GM23248 (cell line): Measurements from ENCODE around the gene RNF217. TPM values are rescaled to one million over a fixed set of nuclear protein-coding genes. Genes with fewer than 3 reads are reported as not detected.

Experiments used
- DNase-seq: peaks from one replicate; pipeline ENCODE4 v3.0.0-alpha.2; 2015
- H2AFZ ChIP-seq: fragments of 200-600 bp; sonication (generic); 2 replicates; pipeline ENCODE4 v1.6.1; 2016; ENCODE audit warnings: antibody characterized with exemption
- H3F3A ChIP-seq: fragments of 200-600 bp; sonication (generic); 2 replicates; pipeline ENCODE4 v1.6.1; 2016; ENCODE audit warnings: mild to moderate bottlenecking, antibody characterized with exemption, mixed run types; ENCODE audit not compliant: insufficient read depth
- H3K27ac ChIP-seq: fragments of 200-600 bp; sonication (generic); 2 replicates; pipeline ENCODE4 v1.5.1; 2016; ENCODE audit warnings: mild to moderate bottlenecking
- H3K27me3 ChIP-seq: fragments of 200-600 bp; sonication (generic); replicated peaks from 2 replicates; pipeline ENCODE4 v1.6.1; 2016; ENCODE audit warnings: mild to moderate bottlenecking; ENCODE audit not compliant: insufficient read depth
- H3K36me3 ChIP-seq: fragments of 200-600 bp; sonication (generic); 2 replicates; pipeline ENCODE4 v1.6.1; 2016; ENCODE audit warnings: low read depth, mild to moderate bottlenecking
- H3K4me1 ChIP-seq: fragments of 200-600 bp; sonication (generic); 2 replicates; pipeline ENCODE4 v1.6.1; 2016; ENCODE audit warnings: mild to moderate bottlenecking; ENCODE audit not compliant: insufficient read depth
- H3K4me2 ChIP-seq: fragments of 200-600 bp; sonication (generic); one replicate; pipeline ENCODE4 v1.6.1; 2016; ENCODE audit warnings: mild to moderate bottlenecking; ENCODE audit not compliant: unreplicated experiment
- H3K4me3 ChIP-seq: fragments of 200-600 bp; sonication (generic); 2 replicates; pipeline ENCODE4 v1.5.1; 2016; ENCODE audit warnings: mild to moderate bottlenecking
- H3K79me2 ChIP-seq: fragments of 200-600 bp; sonication (generic); 2 replicates; pipeline ENCODE4 v1.6.1; 2016; ENCODE audit warnings: mild to moderate bottlenecking; ENCODE audit not compliant: insufficient read depth
- H3K9ac ChIP-seq: fragments of 200-600 bp; sonication (generic); 2 replicates; pipeline ENCODE4 v1.6.1; 2016; ENCODE audit warnings: mild to moderate bottlenecking
- H3K9me2 ChIP-seq: fragments of 200-600 bp; sonication (generic); 2 replicates; pipeline ENCODE4 v1.6.1; 2016; ENCODE audit warnings: mixed run types, mild to moderate bottlenecking, moderate library complexity; ENCODE audit not compliant: insufficient read depth
- H3K9me3 ChIP-seq: fragments of 200-600 bp; sonication (generic); one replicate; pipeline ENCODE4 v1.6.1; 2017; ENCODE audit warnings: low read depth
- H4K20me1 ChIP-seq: fragments of 200-600 bp; sonication (generic); 2 replicates; pipeline ENCODE4 v1.6.0; 2016; ENCODE audit not compliant: insufficient read depth
- EZH2 ChIP-seq: fragments of 200-600 bp; sonication (generic); IDR thresholded peaks from 2 replicates; pipeline ENCODE4 v1.6.1; 2018; ENCODE audit warnings: antibody characterized with exemption, mild to moderate bottlenecking; ENCODE audit not compliant: insufficient read depth, poor library complexity, severe bottlenecking
- EZH2phosphoT487 ChIP-seq: fragments of 200-600 bp; sonication (generic); IDR thresholded peaks from 2 replicates; pipeline ENCODE4 v1.6.1; 2018; ENCODE audit warnings: antibody characterized with exemption, moderate library complexity, mild to moderate bottlenecking, low read depth; ENCODE audit not compliant: insufficient read depth
- WGBS, 2 experiments: methylation state at CpG; one replicate each; pipeline ENCODE4 v1.1.6; 2015 to 2017; ENCODE audit warnings: low lambda C conversion rate in 2 of 2, low coverage in 1 of 2; ENCODE audit errors: missing lambda C conversion rate in 2 of 2; 5-methylcytosine and 5-hydroxymethylcytosine counted together
- in situ Hi-C: fragments of 300-500 bp; cut with MboI; formaldehyde crosslinking; loops from 2 replicates; pipeline ENCODE4 v1.15.0; 2020
- polyA plus RNA-seq: library from polyadenylated mRNA; unstranded; fragments of >200 nt; fragmentation: Nextera tagmentation; extraction: Ambion mirVana; gene quantifications from 2 replicates; pipeline ENCODE4 v1.2.1, GENCODE V29; 2016
- total RNA-seq: library from RNA; depleted of rRNA; stranded (reverse); fragments of >200 nt; shearing (Covaris generic); gene quantifications from 2 replicates; pipeline ENCODE4 v1.2.3, GENCODE V29; 2014

Gene RNF217
- total and polyA plus RNA-seq, 2 experiments from 2014 or later = 3.2 to 10.9 TPM

GRCh38 chr6:125002406-125002741 is 40.1 kb downstream of the RNF217 start:
- in situ Hi-C loops = no loop called here
- Histone ChIP-seq H3K9me2 (no peaks in the 10 kb centered on the region), H3F3A (peaks cover 10% of the 10 kb centered on the region; the same call in 1 of the 2 replicates), H3K4me3 (no peak overlapping the region), H3K4me2 (no peak overlapping the region), H3K27ac (no peak overlapping the region), H4K20me1 (no peaks in the 10 kb centered on the region), H3K79me2 (peaks cover 86% of the 10 kb centered on the region), H3K4me1 (peaks cover 19% of the 10 kb centered on the region), H3K9ac (no peak overlapping the region), H3K27me3 (no peaks in the 10 kb centered on the region), H2AFZ (no peak overlapping the region), H3K9me3 (no peaks in the 10 kb centered on the region), H3K36me3 (no peaks in the 10 kb centered on the region)
- TF ChIP-seq EZH2phosphoT487 (no peak), EZH2 (no peak)
- no peak for DNase-seq
- WGBS, 2 experiments = 98 to 99% methylated on average over 8 of the region's 8 CpGs

- Histone ChIP-seq H2AFZ (no peak overlapping the region), H3F3A (peaks cover 13% of the 10 kb centered on the region; the same call in 1 of the 2 replicates), H3K4me2 (no peak overlapping the region), H3K4me1 (peaks cover 25% of the 10 kb centered on the region), H3K27ac (no peak overlapping the region), H3K9me3 (no peaks in the 10 kb centered on the region), H3K9ac (no peak overlapping the region), H3K79me2 (peaks cover 79% of the 10 kb centered on the region), H3K9me2 (no peaks in the 10 kb centered on the region), H3K4me3 (no peak overlapping the region), H4K20me1 (no peaks in the 10 kb centered on the region), H3K27me3 (no peaks in the 10 kb centered on the region), H3K36me3 (no peaks in the 10 kb centered on the region)
- TF ChIP-seq EZH2phosphoT487 (no peak), EZH2 (no peak)
- in situ Hi-C loops = no loop called here
- DNase-seq = no peak
- 99 to 100% methylated on average over 2 of the region's 2 CpGs for WGBS, 2 experiments
Observed at GRCh38 chr6:125003070-125003469, 40.8 kb downstream of the RNF217 start.

GRCh38 chr6:125004198-125004597 is 42.0 kb downstream of the RNF217 start:
- no peak overlapping the region for H3K4me3 ChIP-seq
- H3K9me2 ChIP-seq = no peaks in the 10 kb centered on the region
- H3K27ac ChIP-seq = no peak overlapping the region
- no peaks in the 10 kb centered on the region for H3K36me3 ChIP-seq
- no peak overlapping the region for H3K9ac ChIP-seq
- in situ Hi-C loops = no loop called here
- no peaks in the 10 kb centered on the region for H3K27me3 ChIP-seq
- peaks cover 37% of the 10 kb centered on the region for H3K4me1 ChIP-seq
- no peak for TF ChIP-seq EZH2
- no peak for TF ChIP-seq EZH2phosphoT487
- H3K79me2 ChIP-seq = peaks cover 67% of the 10 kb centered on the region
- H3K9me3 ChIP-seq = no peaks in the 10 kb centered on the region
- 93 to 97% methylated on average over 1 of the region's 1 CpG for WGBS, 2 experiments
- no peaks in the 10 kb centered on the region for H4K20me1 ChIP-seq
- peak; percentile 2 for DNase-seq
- H2AFZ ChIP-seq = no peak overlapping the region
- peaks cover 25% of the 10 kb centered on the region; the same call in 1 of the 2 replicates for H3F3A ChIP-seq
- H3K4me2 ChIP-seq = no peak overlapping the region

GRCh38 chr6:125004797-125005595 is 42.8 kb downstream of the RNF217 start:
- Histone ChIP-seq H3K79me2 (peaks cover 64% of the 10 kb centered on the region), H3K9ac (no peak overlapping the region), H3K4me2 (no peak overlapping the region), H4K20me1 (no peaks in the 10 kb centered on the region), H3K36me3 (no peaks in the 10 kb centered on the region), H3K9me3 (no peaks in the 10 kb centered on the region), H3K4me3 (no peak overlapping the region), H3K9me2 (no peaks in the 10 kb centered on the region), H3F3A (peaks cover 33% of the 10 kb centered on the region; the same call in 1 of the 2 replicates), H3K4me1 (peaks cover 45% of the 10 kb centered on the region), H2AFZ (no peak overlapping the region), H3K27ac (no peak overlapping the region), H3K27me3 (no peaks in the 10 kb centered on the region)
- DNase-seq = no peak
- WGBS, 2 experiments = 94 to 98% methylated on average over 2 of the region's 2 CpGs
- no peak for TF ChIP-seq EZH2phosphoT487
- no peak for TF ChIP-seq EZH2
- in situ Hi-C loops = no loop called here
